Caco-2 (cell line): ENCODE measurements around the gene DBF4B. TPM values are rescaled to one million over a fixed set of nuclear protein-coding genes. Genes with fewer than 3 reads are reported as not detected.
"Not testable (repeated sequence)": the region's sequence is repeated elsewhere in the genome, so short reads cannot be mapped to it uniquely, and the experiment has no call there.

Experiments
- BruUV-seq: library from RNA; stranded (reverse); fragments of 400-500 nt; replicated peaks from 2 replicates; lab custom pipeline; 2021; lab: Mats Ljungman, UMichigan
- CTCF ChIA-PET: fragments of 300-600 bp; sonication (Branson Sonifier 250); formaldehyde crosslinking; loops from one replicate; lab custom pipeline; 2022; ENCODE audit warnings: antibody characterized with exemption; lab: Charles Lee
- POLR2A ChIA-PET: fragments of 300-600 bp; sonication (Branson Sonifier 250); formaldehyde crosslinking; loops from one replicate; lab custom pipeline; 2022; ENCODE audit warnings: antibody characterized with exemption; lab: Charles Lee
- DNase-seq, 2 experiments: peaks; one replicate each; pipeline versions ENCODE4 v3.0.0 to v3.0.0-alpha.2; 2020 to 2022
- H3K27me3 ChIP-seq: replicated peaks from 2 replicates; pipeline ENCODE4 v1.6.0; 2011; ENCODE audit warnings: low read length; ENCODE audit not compliant: control insufficient read depth, insufficient read depth
- H3K36me3 ChIP-seq: 2 replicates; pipeline ENCODE4 v1.5.1; 2011; ENCODE audit warnings: low read length; ENCODE audit not compliant: control insufficient read depth, insufficient read depth
- H3K4me1 ChIP-seq: fragments of 250-450 bp; sonication (Bioruptor Pico); 2 replicates; pipeline ENCODE4 v1.5.1; 2020; ENCODE audit warnings: mild to moderate bottlenecking
- H3K4me3 ChIP-seq: 2 replicates; pipeline ENCODE4 v1.5.1; 2011; ENCODE audit warnings: low read depth, mild to moderate bottlenecking, control low read depth, low read length
- H3K9me3 ChIP-seq: fragments of 250-450 bp; sonication (Bioruptor Pico); 2 replicates; pipeline ENCODE4 v1.5.1; 2020; ENCODE audit warnings: mild to moderate bottlenecking, moderate library complexity
- H3K27ac Mint-ChIP-seq: one replicate; pipeline ENCODE4 v1.8.0; 2022; ENCODE audit warnings: mixed read lengths; ENCODE audit not compliant: unreplicated experiment
- H3K27me3 Mint-ChIP-seq: one replicate; pipeline ENCODE4 v1.8.0; 2022; ENCODE audit warnings: mixed read lengths; ENCODE audit not compliant: insufficient read depth, unreplicated experiment
- H3K36me3 Mint-ChIP-seq: one replicate; pipeline ENCODE4 v1.8.0; 2022; ENCODE audit warnings: mild to moderate bottlenecking, mixed read lengths; ENCODE audit not compliant: insufficient read depth, unreplicated experiment
- H3K4me1 Mint-ChIP-seq: one replicate; pipeline ENCODE4 v1.8.0; 2022; ENCODE audit warnings: low read depth, mixed read lengths; ENCODE audit not compliant: unreplicated experiment
- H3K4me3 Mint-ChIP-seq: one replicate; pipeline ENCODE4 v1.8.0; 2022; ENCODE audit warnings: mild to moderate bottlenecking, moderate library complexity, mixed read lengths; ENCODE audit not compliant: unreplicated experiment
- H3K9me3 Mint-ChIP-seq: one replicate; pipeline ENCODE4 v1.8.0; 2022; ENCODE audit warnings: mixed read lengths; ENCODE audit not compliant: unreplicated experiment
- CTCF ChIP-seq, 2 experiments: fragments of 200-600 bp in 1 of 2; IDR thresholded peaks; 1 replicate in 1 of 2; 2 replicates in 1 of 2; pipeline versions ENCODE4 v1.5.1 to v1.8.0; 2011 to 2022; ENCODE audit warnings: antibody characterized with exemption in 1 of 2, control low read depth in 1 of 2, inconsistent platforms in 1 of 2, low read depth in 1 of 2, low read length in 1 of 2, mild to moderate bottlenecking in 1 of 2, moderate library complexity in 1 of 2; ENCODE audit not compliant: insufficient read depth in 1 of 2, severe bottlenecking in 1 of 2, unreplicated experiment in 1 of 2
- intact Hi-C: fragments of 100-400 bp; cut with micrococcal nuclease; formaldehyde crosslinking; loops from one replicate; pipeline ENCODE4 v1.10.0; 2022; ENCODE audit not compliant: unreplicated experiment
- total RNA-seq: library from RNA; stranded (reverse); gene quantifications from 2 replicates; pipeline ENCODE4 v1.2.3, GENCODE V29; 2022

The DBF4B gene
- total RNA-seq, 1 experiment from 2014 or later = 34.2 TPM

- Mint-ChIP-seq H3K27me3 (no peaks in the 10 kb centered on the region), H3K27ac (no peak overlapping the region), H3K4me1 (no peaks in the 10 kb centered on the region), H3K36me3 (peaks cover 38% of the 10 kb centered on the region), H3K9me3 (no peaks in the 10 kb centered on the region), H3K4me3 (no peak overlapping the region)
- no TSS peak for BruUV-seq
- Histone ChIP-seq H3K4me3 (no peak overlapping the region), H3K9me3 (no peaks in the 10 kb centered on the region), H3K4me1 (no peaks in the 10 kb centered on the region), H3K27me3 (no peaks in the 10 kb centered on the region), H3K36me3 (no peaks in the 10 kb centered on the region; the same call in 1 of the 2 replicates)
- intact Hi-C loops = no loop called here
- ChIA-PET POLR2A (no interaction called here), CTCF (no interaction called here)
- TF ChIP-seq CTCF (IDR thresholded peaks at IDR 0.05; ENCODE audit: insufficient read depth in 1 of 2, low read depth in 1 of 2, low read length in 1 of 2, severe bottlenecking in 1 of 2, unreplicated experiment in 1 of 2) = no peak
- no peak for DNase-seq
Measured at GRCh38 chr17:44738214-44738906, 29.9 kb downstream of the DBF4B start.

- CTCF ChIA-PET = no interaction called here
- H3K36me3 Mint-ChIP-seq = peaks cover 17% of the 10 kb centered on the region
- no TSS peak for BruUV-seq
Measured at GRCh38 chr17:44741316-44741715, 32.9 kb downstream of the DBF4B start.

GRCh38 chr17:44745301-44745700 lies 36.8 kb downstream of the DBF4B start:
- no peaks in the 10 kb centered on the region for H3K27me3 Mint-ChIP-seq
- intact Hi-C loops = no loop called here
- ChIA-PET POLR2A (no interaction called here), CTCF (no interaction called here)
- H3K27ac Mint-ChIP-seq = no peak overlapping the region
- no peak overlapping the region for H3K4me3 ChIP-seq
- BruUV-seq = no TSS peak
- H3K4me1 ChIP-seq = no peaks in the 10 kb centered on the region
- no peaks in the 10 kb centered on the region for H3K9me3 Mint-ChIP-seq
- no peak for DNase-seq
- H3K36me3 ChIP-seq = no peaks in the 10 kb centered on the region; the same call in 1 of the 2 replicates
- H3K9me3 ChIP-seq = no peaks in the 10 kb centered on the region
- H3K36me3 Mint-ChIP-seq = peaks cover 25% of the 10 kb centered on the region
- H3K4me3 Mint-ChIP-seq = no peak overlapping the region
- no peak for TF ChIP-seq CTCF (IDR thresholded peaks at IDR 0.05; ENCODE audit: insufficient read depth in 1 of 2, low read depth in 1 of 2, low read length in 1 of 2, severe bottlenecking in 1 of 2, unreplicated experiment in 1 of 2)
- no peaks in the 10 kb centered on the region for H3K4me1 Mint-ChIP-seq
- H3K27me3 ChIP-seq = no peaks in the 10 kb centered on the region

More at GRCh38 chr17:44741316-44741715, 32.9 kb downstream of the DBF4B start:
- H3K4me3 Mint-ChIP-seq = no peak overlapping the region
- POLR2A ChIA-PET = no interaction called here
- no peak for TF ChIP-seq CTCF (IDR thresholded peaks at IDR 0.05; ENCODE audit: insufficient read depth in 1 of 2, low read depth in 1 of 2, low read length in 1 of 2, severe bottlenecking in 1 of 2, unreplicated experiment in 1 of 2)
- H3K4me1 Mint-ChIP-seq = no peaks in the 10 kb centered on the region
- no peaks in the 10 kb centered on the region for H3K4me1 ChIP-seq
- DNase-seq = no peak
- H3K27ac Mint-ChIP-seq = no peak overlapping the region
- no peaks in the 10 kb centered on the region for H3K9me3 Mint-ChIP-seq
- H3K27me3 ChIP-seq = no peaks in the 10 kb centered on the region
- H3K4me3 ChIP-seq = no peak overlapping the region
- H3K9me3 ChIP-seq = no peaks in the 10 kb centered on the region
- H3K36me3 ChIP-seq = no peaks in the 10 kb centered on the region
- H3K27me3 Mint-ChIP-seq = no peaks in the 10 kb centered on the region
- intact Hi-C loops = no loop called here

GRCh38 chr17:44745738-44746137 lies 37.3 kb downstream of the DBF4B start:
- H3K9me3 Mint-ChIP-seq, H3K27ac Mint-ChIP-seq, H3K4me3 ChIP-seq, H3K4me1 Mint-ChIP-seq, intact Hi-C loops, H3K9me3 ChIP-seq, H3K4me3 Mint-ChIP-seq, H3K27me3 ChIP-seq, BruUV-seq, CTCF ChIA-PET, DNase-seq, POLR2A ChIA-PET, H3K27me3 Mint-ChIP-seq, H3K4me1 ChIP-seq, H3K36me3 ChIP-seq: not testable (repeated sequence)
- H3K36me3 Mint-ChIP-seq = peaks cover 27% of the 10 kb centered on the region
